Measurements from ENCODE around the gene NEDD8.

GRCh38 chr14:24255931-24256711 is 24.0 kb upstream of the NEDD8 start:
- TF ChIP-seq CTCF (IDR thresholded peaks at IDR 0.05) (no peak), POLR2A (IDR thresholded peaks at IDR 0.05) (no peak)
